Measurements from ENCODE around the gene CYP21A2.

GRCh38 chr6:32089082-32089828, 51.0 kb downstream of the CYP21A2 start:
- TF ChIP-seq CTCF (IDR thresholded peaks at IDR 0.05 in 2 of 3, conservative IDR thresholded peaks at IDR 0.05 in 1 of 3; ENCODE audit: control insufficient read depth in 2 of 3, extremely low read depth in 1 of 3, insufficient read depth in 1 of 3, low read depth in 3 of 3, low read length in 3 of 3) (no peak), HDGF (IDR thresholded peaks at IDR 0.05) (no peak), ATF2 (IDR thresholded peaks at IDR 0.05; ENCODE audit: low read length) (no peak), EZH2 (IDR thresholded peaks at IDR 0.05; ENCODE audit: borderline replicate concordance, control insufficient read depth, low read depth, low read length) (no peak), ZNF274 (IDR thresholded peaks at IDR 0.05; ENCODE audit: insufficient read depth, insufficient read length) (no peak), POLR2A (IDR thresholded peaks at IDR 0.05; ENCODE audit: low read depth, low read length) (no peak), ZBTB11 (CRISPR knock-in tag; IDR thresholded peaks at IDR 0.05) (no peak)
